Liver (tissue), 9 donors: ENCODE data around the gene BTBD9. TPM values are rescaled to one million over a fixed set of nuclear protein-coding genes. Genes with fewer than 3 reads are reported as not detected.

Experiments used
- DNase-seq: peaks from one replicate; pipeline ENCODE4 v3.0.0-alpha.2; 2017; ENCODE audit warnings: low spot score
- H3K27ac ChIP-seq, 2 donors: one replicate each; pipeline ENCODE4 v1.7.0; 2013; ENCODE audit warnings: inconsistent platforms in 2 of 2, low read length in 2 of 2, control low read depth in 1 of 2, low read depth in 1 of 2, mild to moderate bottlenecking in 1 of 2
- H3K27me3 ChIP-seq, 4 donors: one replicate each; pipeline versions ENCODE4 v1.6.1 to v1.7.0; 2013; ENCODE audit warnings: low read length in 3 of 4, inconsistent platforms in 1 of 4, mild to moderate bottlenecking in 1 of 4, moderate library complexity in 1 of 4; ENCODE audit not compliant: control insufficient read depth in 4 of 4, insufficient read depth in 4 of 4
- H3K36me3 ChIP-seq, 4 donors: one replicate each; pipeline versions ENCODE4 v1.6.1 to v1.7.0; 2013; ENCODE audit warnings: low read length in 3 of 4, mild to moderate bottlenecking in 3 of 4, low read depth in 1 of 4, moderate library complexity in 1 of 4; ENCODE audit not compliant: control insufficient read depth in 4 of 4, insufficient read depth in 3 of 4
- H3K4me1 ChIP-seq, 4 donors: one replicate each; pipeline versions ENCODE4 v1.6.1 to v1.7.0; 2013; ENCODE audit warnings: low read length in 3 of 4, mild to moderate bottlenecking in 3 of 4, moderate library complexity in 1 of 4; ENCODE audit not compliant: control insufficient read depth in 4 of 4, insufficient read depth in 4 of 4
- H3K4me3 ChIP-seq, 3 donors: one replicate each; pipeline versions ENCODE4 v1.6.1 to v1.7.0; 2013; ENCODE audit warnings: low read length in 3 of 3, control low read depth in 1 of 3, low read depth in 1 of 3, mild to moderate bottlenecking in 1 of 3
- H3K9ac ChIP-seq, 2 donors: one replicate each; pipeline ENCODE4 v1.7.0; 2013; ENCODE audit warnings: low read length in 2 of 2, mild to moderate bottlenecking in 2 of 2, moderate library complexity in 2 of 2, control low read depth in 1 of 2, low read depth in 1 of 2
- H3K9me3 ChIP-seq, 4 donors: one replicate each; pipeline versions ENCODE4 v1.6.1 to v1.7.0; 2013; ENCODE audit warnings: low read length in 3 of 4; ENCODE audit not compliant: control insufficient read depth in 4 of 4
- ATF3 ChIP-seq: IDR thresholded peaks from 2 replicates; pipeline ENCODE4 v1.6.1; 2016; ENCODE audit warnings: antibody characterized with exemption
- CTCF ChIP-seq: fragments of 150-350 bp; IDR thresholded peaks from 2 replicates; pipeline ENCODE4 v1.5.1; 2017; ENCODE audit warnings: improper control_type of control experiment, low read depth, low read length; ENCODE audit not compliant: missing input control
- EGR1 ChIP-seq, 2 donors: IDR thresholded peaks; 2 replicates each; pipeline ENCODE4 v1.6.1; 2016 to 2018; ENCODE audit warnings: antibody characterized with exemption in 2 of 2, low read depth in 2 of 2
- FOXA1 ChIP-seq: IDR thresholded peaks from 2 replicates; pipeline ENCODE4 v1.6.1; 2016; ENCODE audit warnings: antibody characterized with exemption
- FOXA2 ChIP-seq: IDR thresholded peaks from 2 replicates; pipeline ENCODE4 v1.6.1; 2016; ENCODE audit warnings: antibody characterized with exemption
- GABPA ChIP-seq, 2 donors: IDR thresholded peaks in 1 of 2; conservative IDR thresholded peaks in 1 of 2; 2 replicates each; pipeline ENCODE4 v1.6.1; 2016; ENCODE audit warnings: antibody characterized with exemption in 2 of 2, mild to moderate bottlenecking in 1 of 2, moderate library complexity in 1 of 2
- HNF4A ChIP-seq, 2 donors: conservative IDR thresholded peaks; 2 replicates each; pipeline ENCODE4 v1.6.1; 2016; ENCODE audit warnings: antibody characterized with exemption in 2 of 2, mild to moderate bottlenecking in 2 of 2
- HNF4G ChIP-seq: IDR thresholded peaks from 2 replicates; pipeline ENCODE4 v1.6.1; 2016; ENCODE audit warnings: antibody characterized with exemption
- JUND ChIP-seq, 2 donors: IDR thresholded peaks; 2 replicates each; pipeline ENCODE4 v1.6.1; 2016; ENCODE audit warnings: antibody characterized with exemption in 2 of 2
- MAX ChIP-seq: IDR thresholded peaks from 2 replicates; pipeline ENCODE4 v1.6.1; 2016; ENCODE audit warnings: antibody characterized with exemption
- NR2F2 ChIP-seq: IDR thresholded peaks from 2 replicates; pipeline ENCODE4 v1.6.1; 2016; ENCODE audit warnings: antibody characterized with exemption
- RAD21 ChIP-seq, 2 donors: IDR thresholded peaks; 2 replicates each; pipeline ENCODE4 v1.6.1; 2016; ENCODE audit warnings: antibody characterized with exemption in 2 of 2, mild to moderate bottlenecking in 2 of 2
- REST ChIP-seq: IDR thresholded peaks from 2 replicates; pipeline ENCODE4 v1.6.1; 2016; ENCODE audit warnings: antibody characterized with exemption, mild to moderate bottlenecking
- RXRA ChIP-seq, 2 donors: IDR thresholded peaks; 2 replicates each; pipeline ENCODE4 v1.6.1; 2017 to 2018; ENCODE audit warnings: antibody characterized with exemption in 2 of 2, mild to moderate bottlenecking in 1 of 2
- SP1 ChIP-seq: IDR thresholded peaks from 2 replicates; pipeline ENCODE4 v1.6.1; 2018; ENCODE audit warnings: antibody characterized with exemption, mild to moderate bottlenecking
- TAF1 ChIP-seq: conservative IDR thresholded peaks from 2 replicates; pipeline ENCODE4 v1.6.1; 2016; ENCODE audit warnings: antibody characterized with exemption, mild to moderate bottlenecking
- YY1 ChIP-seq: IDR thresholded peaks from 2 replicates; pipeline ENCODE4 v1.6.1; 2016; ENCODE audit warnings: antibody characterized with exemption, mild to moderate bottlenecking
- ZBTB33 ChIP-seq: IDR thresholded peaks from 2 replicates; pipeline ENCODE4 v1.6.1; 2016; ENCODE audit warnings: antibody characterized with exemption
- WGBS: extraction: QIAGEN DNeasy Blood & Tissue Kit; methylation state at CpG from one replicate; pipeline ENCODE4 v1.1.7; 2013; 5-methylcytosine and 5-hydroxymethylcytosine counted together
- polyA plus RNA-seq, 2 donors: library from polyadenylated mRNA; stranded (reverse) in 1 of 2; unstranded in 1 of 2; fragments of 200-250 nt in 1 of 2; fragments of >200 nt in 1 of 2; fragmentation: Nextera tagmentation in 1 of 2; extraction: Ambion mirVana in 1 of 2; gene quantifications; one replicate each; pipeline versions ENCODE4 v1.2.1 to v1.2.3, GENCODE V29; 2013 to 2015
- total RNA-seq, 2 donors: library from RNA; depleted of rRNA; stranded (reverse); fragments of >200 nt; gene quantifications; one replicate each; pipeline ENCODE4 v1.2.3, GENCODE V29; 2014
- donor health status: healthy.
- donor health status: healthy.
- donor health status: healthy.
- donor health status: healthy.
- donor health status: healthy.

The BTBD9 gene
- total and polyA plus RNA-seq, 4 donors, result 2.0 to 12.4 (median 5.7) TPM

- Histone ChIP-seq H3K36me3 (peaks cover 0 to 2% (median 0%) of the 10 kb centered on the region in 4 donors), H3K9me3 (no peaks in the 10 kb centered on the region), H3K4me3 (no peak overlapping the region), H3K27ac (no peak overlapping the region), H3K27me3 (no peaks in the 10 kb centered on the region), H3K4me1 (no peaks in the 10 kb centered on the region), H3K9ac (no peak overlapping the region)
- WGBS, result 79% methylated on average over 3 of the region's 3 CpGs
- TF ChIP-seq RXRA (IDR thresholded peaks at IDR 0.05) (no peak), HNF4A (conservative IDR thresholded peaks at IDR 0.05) (no peak), RAD21 (IDR thresholded peaks at IDR 0.05) (no peak), MAX (no peak), HNF4G (no peak), FOXA2 (no peak), CTCF (no peak), NR2F2 (no peak), YY1 (no peak), TAF1 (no peak), REST (no peak), GABPA (IDR thresholded peaks at IDR 0.05 in 1 of 2, conservative IDR thresholded peaks at IDR 0.05 in 1 of 2) (no peak), EGR1 (IDR thresholded peaks at IDR 0.05; ENCODE audit: low read depth in 2 of 2) (no peak), FOXA1 (no peak), JUND (IDR thresholded peaks at IDR 0.05) (no peak), SP1 (no peak), ZBTB33 (no peak), ATF3 (no peak)
- no peak for DNase-seq
Observed at GRCh38 chr6:38572186-38572813, 67.4 kb downstream of the BTBD9 start.
